GM23248 (cell line): ENCODE measurements around the gene KIF2C.

Experiments used
- EZH2 ChIP-seq: fragments of 200-600 bp; sonication (generic); IDR thresholded peaks from 2 replicates; pipeline ENCODE4 v1.6.1; 2018; ENCODE audit warnings: antibody characterized with exemption, mild to moderate bottlenecking; ENCODE audit not compliant: insufficient read depth, poor library complexity, severe bottlenecking
- EZH2phosphoT487 ChIP-seq: fragments of 200-600 bp; sonication (generic); IDR thresholded peaks from 2 replicates; pipeline ENCODE4 v1.6.1; 2018; ENCODE audit warnings: antibody characterized with exemption, moderate library complexity, mild to moderate bottlenecking, low read depth; ENCODE audit not compliant: insufficient read depth

DNA sequence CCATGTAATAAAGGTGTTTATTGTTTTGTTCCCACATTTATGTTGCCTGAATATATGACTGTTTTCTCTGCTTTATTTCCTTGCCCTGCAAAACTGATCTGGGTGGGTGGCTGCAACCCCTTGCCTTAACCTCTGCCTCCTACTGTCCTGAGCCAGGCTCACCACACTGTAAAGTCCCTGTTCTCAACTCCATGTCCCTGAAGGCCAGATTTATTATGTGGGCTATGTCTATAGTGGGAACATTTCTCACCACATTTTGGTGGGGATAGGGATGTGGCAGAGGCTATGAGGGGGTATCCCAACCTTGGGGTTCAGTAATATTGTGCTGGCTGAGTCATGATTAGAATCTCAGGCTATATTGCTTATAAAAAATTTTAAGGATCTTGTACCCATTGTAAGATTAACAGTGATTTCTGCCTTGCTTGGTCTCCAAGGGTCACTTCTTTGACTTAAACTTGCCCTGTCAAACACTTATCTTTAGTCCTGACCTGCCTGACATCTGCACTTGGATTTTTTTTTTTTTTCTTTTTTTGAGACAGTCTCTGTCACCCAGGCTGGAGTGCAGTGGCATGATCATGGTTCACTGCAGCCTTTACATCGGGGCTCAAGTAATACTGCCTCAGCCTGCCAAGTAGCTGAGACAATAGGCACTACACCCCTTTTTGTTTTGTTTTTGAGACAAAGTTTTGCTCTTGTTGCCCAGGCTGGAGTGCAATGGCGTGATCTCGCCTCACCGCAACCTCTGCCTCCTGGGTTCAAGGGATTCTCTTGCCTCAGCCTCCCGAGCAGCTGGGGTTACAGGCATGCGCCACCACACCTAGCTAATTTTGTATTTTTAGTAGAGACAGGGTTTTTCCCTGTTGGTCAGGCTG, 39.3 kb downstream of the KIF2C start:
- TF ChIP-seq EZH2: no peak
- TF ChIP-seq EZH2phosphoT487: no peak
